ENCODE results near the gene PHF2.

DNA sequence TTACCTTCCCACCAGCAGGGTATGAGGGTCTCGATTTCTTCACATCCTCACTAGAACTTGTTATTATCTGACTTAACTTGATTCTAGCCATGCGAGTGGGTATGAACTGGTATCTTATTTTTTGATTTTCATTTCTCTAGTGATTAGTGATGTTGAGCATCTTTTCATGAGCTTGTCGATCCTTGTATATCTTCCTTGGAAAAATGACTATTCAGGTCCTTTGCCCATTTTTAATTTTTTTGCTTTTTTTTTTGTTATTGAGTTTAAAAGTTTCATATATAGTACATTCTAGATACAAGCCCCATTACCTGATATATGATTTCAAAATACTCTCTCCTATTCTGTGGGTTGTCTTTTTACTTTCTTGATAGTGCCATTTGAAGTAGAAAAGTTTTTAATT, 61.5 kb downstream of the PHF2 start:
- TF ChIP-seq, protein P1, sequence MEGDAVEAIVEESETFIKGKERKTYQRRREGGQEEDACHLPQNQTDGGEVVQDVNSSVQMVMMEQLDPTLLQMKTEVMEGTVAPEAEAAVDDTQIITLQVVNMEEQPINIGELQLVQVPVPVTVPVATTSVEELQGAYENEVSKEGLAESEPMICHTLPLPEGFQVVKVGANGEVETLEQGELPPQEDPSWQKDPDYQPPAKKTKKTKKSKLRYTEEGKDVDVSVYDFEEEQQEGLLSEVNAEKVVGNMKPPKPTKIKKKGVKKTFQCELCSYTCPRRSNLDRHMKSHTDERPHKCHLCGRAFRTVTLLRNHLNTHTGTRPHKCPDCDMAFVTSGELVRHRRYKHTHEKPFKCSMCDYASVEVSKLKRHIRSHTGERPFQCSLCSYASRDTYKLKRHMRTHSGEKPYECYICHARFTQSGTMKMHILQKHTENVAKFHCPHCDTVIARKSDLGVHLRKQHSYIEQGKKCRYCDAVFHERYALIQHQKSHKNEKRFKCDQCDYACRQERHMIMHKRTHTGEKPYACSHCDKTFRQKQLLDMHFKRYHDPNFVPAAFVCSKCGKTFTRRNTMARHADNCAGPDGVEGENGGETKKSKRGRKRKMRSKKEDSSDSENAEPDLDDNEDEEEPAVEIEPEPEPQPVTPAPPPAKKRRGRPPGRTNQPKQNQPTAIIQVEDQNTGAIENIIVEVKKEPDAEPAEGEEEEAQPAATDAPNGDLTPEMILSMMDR (IDR thresholded peaks at IDR 0.05; ENCODE audit: insufficient read depth, low read depth, low read length) = no peak
- TF ChIP-seq EZH2 (IDR thresholded peaks at IDR 0.05; ENCODE audit: insufficient read depth, low read length) = no peak
